ENCODE data around the gene KLHDC4.

The KLHDC4 gene

GRCh38 chr16:87803385-87803784, 37.6 kb upstream of the KLHDC4 start:
- Histone ChIP-seq H3K18ac (ENCODE audit: low read length) (no peak overlapping the region), H4K12ac (ENCODE audit: low read depth, low read length) (no peak overlapping the region), H3K27me3 (ENCODE audit: insufficient read depth, low read length) (no peaks in the 10 kb centered on the region), H2BK120ac (ENCODE audit: insufficient read depth, low read length, poor library complexity) (no peak overlapping the region), H3K4me2 (ENCODE audit: low read length) (no peak overlapping the region), H3K9me3 (ENCODE audit: insufficient read depth, low read depth, low read length) (peaks cover 8% of the 10 kb centered on the region), H2BK12ac (ENCODE audit: low read length) (no peak overlapping the region), H3K79me2 (ENCODE audit: control insufficient read depth, insufficient read depth, low read length, poor library complexity) (no peaks in the 10 kb centered on the region), H4K91ac (ENCODE audit: low read depth, low read length) (no peak overlapping the region), H2AK5ac (ENCODE audit: low read length) (no peak overlapping the region), H3K4ac (ENCODE audit: low read depth, low read length) (no peak overlapping the region), H3K23ac (ENCODE audit: low read length) (no peak overlapping the region), H3K4me1 (ENCODE audit: control insufficient read depth in 1 of 2, insufficient read depth in 2 of 2, low read length in 2 of 2) (peaks cover 7 to 15% of the 10 kb centered on the region in 2 experiments), H3K4me3 (ENCODE audit: low read depth, low read length) (no peak overlapping the region), H3K9ac (ENCODE audit: low read length) (no peak overlapping the region), H3K27ac (ENCODE audit: low read depth, low read length) (no peak overlapping the region), H3K14ac (ENCODE audit: low read length) (no peak overlapping the region), H2AFZ (ENCODE audit: insufficient read depth, low read length, poor library complexity) (no peak overlapping the region), H3K79me1 (ENCODE audit: low read length) (no peaks in the 10 kb centered on the region), H4K8ac (ENCODE audit: low read depth, low read length) (no peak overlapping the region), H3K36me3 (ENCODE audit: control insufficient read depth in 1 of 2, insufficient read depth in 2 of 2, low read length in 2 of 2) (no peaks in the 10 kb centered on the region), H2BK5ac (ENCODE audit: low read depth, low read length, poor library complexity) (no peak overlapping the region)
- DNase-seq: no peak
- no CpG with 5 or more reads among the region's 5 CpGs for WGBS (ENCODE audit: extremely low coverage, insufficient coverage, insufficient read length)

- H3K9me3 ChIP-seq (ENCODE audit: insufficient read depth, low read depth, low read length): peaks cover 7% of the 10 kb centered on the region
- no peak overlapping the region for H3K14ac ChIP-seq (ENCODE audit: low read length)
- H2BK120ac ChIP-seq (ENCODE audit: insufficient read depth, low read length, poor library complexity): no peak overlapping the region
- H3K23ac ChIP-seq (ENCODE audit: low read length): no peak overlapping the region
- no peak overlapping the region for H2AK5ac ChIP-seq (ENCODE audit: low read length)
- H3K18ac ChIP-seq (ENCODE audit: low read length): no peak overlapping the region
- H2BK5ac ChIP-seq (ENCODE audit: low read depth, low read length, poor library complexity): no peak overlapping the region
- DNase-seq: no peak
- H2BK12ac ChIP-seq (ENCODE audit: low read length): no peak overlapping the region
- no peak overlapping the region for H2AFZ ChIP-seq (ENCODE audit: insufficient read depth, low read length, poor library complexity)
- H3K79me1 ChIP-seq (ENCODE audit: low read length): no peaks in the 10 kb centered on the region
- H3K79me2 ChIP-seq (ENCODE audit: control insufficient read depth, insufficient read depth, low read length, poor library complexity): no peaks in the 10 kb centered on the region
- H3K27me3 ChIP-seq (ENCODE audit: insufficient read depth, low read length): no peaks in the 10 kb centered on the region
- H3K36me3 ChIP-seq (ENCODE audit: control insufficient read depth in 1 of 2, insufficient read depth in 2 of 2, low read length in 2 of 2): no peaks in the 10 kb centered on the region
- peaks cover 7 to 15% of the 10 kb centered on the region in 2 experiments for H3K4me1 ChIP-seq (ENCODE audit: control insufficient read depth in 1 of 2, insufficient read depth in 2 of 2, low read length in 2 of 2)
- no peak overlapping the region for H4K8ac ChIP-seq (ENCODE audit: low read depth, low read length)
- H3K27ac ChIP-seq (ENCODE audit: low read depth, low read length): no peak overlapping the region
- no peak overlapping the region for H3K4me3 ChIP-seq (ENCODE audit: low read depth, low read length)
- WGBS (ENCODE audit: extremely low coverage, insufficient coverage, insufficient read length): no CpG with 5 or more reads among the region's 8 CpGs
- no peak overlapping the region for H3K4ac ChIP-seq (ENCODE audit: low read depth, low read length)
- H3K9ac ChIP-seq (ENCODE audit: low read length): no peak overlapping the region
- no peak overlapping the region for H3K4me2 ChIP-seq (ENCODE audit: low read length)
- no peak overlapping the region for H4K12ac ChIP-seq (ENCODE audit: low read depth, low read length)
- H4K91ac ChIP-seq (ENCODE audit: low read depth, low read length): no peak overlapping the region
Measured at GRCh38 chr16:87802670-87803069, 36.9 kb upstream of the KLHDC4 start.

GRCh38 chr16:87801679-87802259, 36.0 kb upstream of the KLHDC4 start:
- Histone ChIP-seq H2AK5ac (ENCODE audit: low read length) (no peak overlapping the region), H3K4me3 (ENCODE audit: low read depth, low read length) (no peak overlapping the region), H3K14ac (ENCODE audit: low read length) (no peak overlapping the region), H3K27ac (ENCODE audit: low read depth, low read length) (no peak overlapping the region), H3K79me1 (ENCODE audit: low read length) (no peaks in the 10 kb centered on the region), H3K18ac (ENCODE audit: low read length) (no peak overlapping the region), H3K4me2 (ENCODE audit: low read length) (no peak overlapping the region), H3K4me1 (ENCODE audit: control insufficient read depth in 1 of 2, insufficient read depth in 2 of 2, low read length in 2 of 2) (peaks cover 3 to 8% of the 10 kb centered on the region in 2 experiments), H4K12ac (ENCODE audit: low read depth, low read length) (no peak overlapping the region), H2BK5ac (ENCODE audit: low read depth, low read length, poor library complexity) (no peak overlapping the region), H3K23ac (ENCODE audit: low read length) (no peak overlapping the region), H2AFZ (ENCODE audit: insufficient read depth, low read length, poor library complexity) (no peak overlapping the region), H3K27me3 (ENCODE audit: insufficient read depth, low read length) (no peaks in the 10 kb centered on the region), H3K9me3 (ENCODE audit: insufficient read depth, low read depth, low read length) (peaks cover 7% of the 10 kb centered on the region), H3K36me3 (ENCODE audit: control insufficient read depth in 1 of 2, insufficient read depth in 2 of 2, low read length in 2 of 2) (no peaks in the 10 kb centered on the region), H3K9ac (ENCODE audit: low read length) (no peak overlapping the region), H2BK12ac (ENCODE audit: low read length) (no peak overlapping the region), H4K91ac (ENCODE audit: low read depth, low read length) (no peak overlapping the region), H4K8ac (ENCODE audit: low read depth, low read length) (no peak overlapping the region), H2BK120ac (ENCODE audit: insufficient read depth, low read length, poor library complexity) (no peak overlapping the region), H3K4ac (ENCODE audit: low read depth, low read length) (no peak overlapping the region), H3K79me2 (ENCODE audit: control insufficient read depth, insufficient read depth, low read length, poor library complexity) (no peaks in the 10 kb centered on the region)
- no CpG with 5 or more reads among the region's 16 CpGs for WGBS (ENCODE audit: extremely low coverage, insufficient coverage, insufficient read length)
- no peak for DNase-seq

- WGBS (ENCODE audit: extremely low coverage, insufficient coverage, insufficient read length): no CpG with 5 or more reads among the region's 6 CpGs
- H4K12ac ChIP-seq (ENCODE audit: low read depth, low read length): no peak overlapping the region
Measured at GRCh38 chr16:87800497-87800896, 34.7 kb upstream of the KLHDC4 start.

More at GRCh38 chr16:87800497-87800896, 34.7 kb upstream of the KLHDC4 start:
- no peak overlapping the region for H3K4ac ChIP-seq (ENCODE audit: low read depth, low read length)
- H3K4me1 ChIP-seq (ENCODE audit: control insufficient read depth in 1 of 2, insufficient read depth in 2 of 2, low read length in 2 of 2): no peaks in the 10 kb centered on the region
- no peak overlapping the region for H3K23ac ChIP-seq (ENCODE audit: low read length)
- H3K27me3 ChIP-seq (ENCODE audit: insufficient read depth, low read length): no peaks in the 10 kb centered on the region
- no peak overlapping the region for H3K18ac ChIP-seq (ENCODE audit: low read length)
- H2AFZ ChIP-seq (ENCODE audit: insufficient read depth, low read length, poor library complexity): no peak overlapping the region
- no peak overlapping the region for H4K8ac ChIP-seq (ENCODE audit: low read depth, low read length)
- no peak overlapping the region for H3K27ac ChIP-seq (ENCODE audit: low read depth, low read length)
- H3K4me3 ChIP-seq (ENCODE audit: low read depth, low read length): no peak overlapping the region
- DNase-seq: no peak
- H2BK5ac ChIP-seq (ENCODE audit: low read depth, low read length, poor library complexity): no peak overlapping the region
- no peak overlapping the region for H2AK5ac ChIP-seq (ENCODE audit: low read length)
- peaks cover 7% of the 10 kb centered on the region for H3K9me3 ChIP-seq (ENCODE audit: insufficient read depth, low read depth, low read length)
- H3K36me3 ChIP-seq (ENCODE audit: control insufficient read depth in 1 of 2, insufficient read depth in 2 of 2, low read length in 2 of 2): no peaks in the 10 kb centered on the region
- no peaks in the 10 kb centered on the region for H3K79me2 ChIP-seq (ENCODE audit: control insufficient read depth, insufficient read depth, low read length, poor library complexity)
- no peak overlapping the region for H3K4me2 ChIP-seq (ENCODE audit: low read length)
- H2BK12ac ChIP-seq (ENCODE audit: low read length): no peak overlapping the region
- no peak overlapping the region for H2BK120ac ChIP-seq (ENCODE audit: insufficient read depth, low read length, poor library complexity)
- peaks cover under 1% of the 10 kb centered on the region for H3K79me1 ChIP-seq (ENCODE audit: low read length)
- H3K9ac ChIP-seq (ENCODE audit: low read length): no peak overlapping the region
- H4K91ac ChIP-seq (ENCODE audit: low read depth, low read length): no peak overlapping the region
- no peak overlapping the region for H3K14ac ChIP-seq (ENCODE audit: low read length)

Measured in trophoblast cell (in vitro differentiated cells and primary cell).